Umbilical cord (tissue), 2 donors: ENCODE results near the gene TRIP6. TPM values are rescaled to one million over a fixed set of nuclear protein-coding genes. Genes with fewer than 3 reads are reported as not detected.
"Not testable (repeated sequence)": the region's sequence is repeated elsewhere in the genome, so short reads cannot be mapped to it uniquely, and the experiment has no call there.

Source experiments
- DNase-seq: peaks from one replicate; pipeline ENCODE4 v3.0.0-alpha.2; 2015; ENCODE audit warnings: low spot score
- total RNA-seq: library from RNA; depleted of rRNA; stranded (reverse); fragments of >200 nt; gene quantifications from one replicate; pipeline ENCODE4 v1.2.3, GENCODE V29; 2014; ENCODE audit warnings: low replicate concordance; ENCODE audit not compliant: insufficient read depth

Gene TRIP6
- total RNA-seq, 1 donor from 2014 or later: 45.5 TPM

- peak; percentile 97 for DNase-seq
Measured at GRCh38 chr7:100837099-100837836, 29.9 kb upstream of the TRIP6 start.

GRCh38 chr7:100839361-100839760, 27.8 kb upstream of the TRIP6 start:
- DNase-seq: no peak

- no peak for DNase-seq
Measured at GRCh38 chr7:100840470-100841100, 26.6 kb upstream of the TRIP6 start.

DNA sequence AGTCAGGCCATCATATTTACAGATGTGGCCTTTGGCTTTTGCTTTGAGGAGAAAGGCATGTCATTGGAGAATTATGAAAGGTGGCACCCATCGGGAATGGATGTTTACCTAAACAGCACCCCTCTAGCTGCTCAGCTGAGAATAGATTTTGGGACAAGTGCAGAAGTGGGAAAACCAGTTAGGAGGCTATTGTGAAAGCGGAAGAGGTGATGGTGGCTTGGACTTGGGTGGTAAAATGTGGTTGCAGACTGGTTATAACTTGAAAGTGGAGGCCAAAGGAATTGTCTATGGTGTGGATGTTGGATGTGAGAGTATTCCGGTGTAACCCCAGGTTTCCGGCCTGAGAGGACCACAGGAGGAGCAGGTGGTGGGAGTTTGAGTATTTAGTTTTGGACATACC, 19.8 kb upstream of the TRIP6 start:
- no peak for DNase-seq

DNA sequence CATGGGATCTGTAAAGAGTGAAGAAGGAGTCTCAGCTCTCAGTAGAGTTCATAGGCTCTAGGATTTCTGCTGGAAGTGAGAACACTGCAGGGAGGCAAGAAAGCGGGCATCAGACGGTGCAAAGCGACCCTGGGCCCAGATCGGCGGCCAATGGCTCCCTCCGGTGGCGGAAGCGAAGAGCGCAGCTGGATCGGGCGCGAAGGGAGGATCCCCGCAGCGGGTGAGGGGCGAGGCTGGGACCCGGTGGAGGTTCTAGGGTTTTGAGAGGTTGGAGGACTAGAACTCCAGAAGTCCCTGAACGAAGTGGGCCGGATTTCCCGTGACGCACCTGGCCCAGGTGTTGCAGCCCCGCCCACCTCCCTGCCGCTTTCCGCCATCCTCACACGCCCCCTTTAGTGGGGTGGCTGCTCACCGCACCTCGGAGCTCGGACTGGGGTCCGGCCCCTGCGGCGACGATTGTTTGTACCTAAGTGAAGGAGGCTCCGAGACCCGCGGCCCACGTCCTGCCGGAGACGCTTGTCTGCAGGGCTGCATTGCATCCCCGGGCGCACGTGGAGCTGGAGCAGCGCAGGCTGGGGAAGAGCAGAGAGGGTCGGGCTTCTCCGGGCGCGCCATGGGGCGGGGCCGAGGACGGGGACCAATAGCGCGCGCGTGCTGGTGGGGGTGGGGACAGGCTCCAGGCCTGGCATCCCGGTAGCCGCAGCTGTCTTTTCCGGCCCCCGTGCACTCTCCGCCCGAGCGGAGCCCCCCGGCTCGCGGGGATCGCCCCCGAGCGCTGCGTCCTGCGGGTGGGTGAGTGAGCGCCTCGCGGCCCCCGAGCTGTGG, 14.9 kb upstream of the TRIP6 start, which contains the start of gene SLC12A9:
Gene SLC12A9, plus strand, starts transcription at position 666 of the 825 bp plus-strand sequence. CDS start 1,485 bp downstream, outside the sequence.
- DNase-seq: peak; percentile 96

DNA sequence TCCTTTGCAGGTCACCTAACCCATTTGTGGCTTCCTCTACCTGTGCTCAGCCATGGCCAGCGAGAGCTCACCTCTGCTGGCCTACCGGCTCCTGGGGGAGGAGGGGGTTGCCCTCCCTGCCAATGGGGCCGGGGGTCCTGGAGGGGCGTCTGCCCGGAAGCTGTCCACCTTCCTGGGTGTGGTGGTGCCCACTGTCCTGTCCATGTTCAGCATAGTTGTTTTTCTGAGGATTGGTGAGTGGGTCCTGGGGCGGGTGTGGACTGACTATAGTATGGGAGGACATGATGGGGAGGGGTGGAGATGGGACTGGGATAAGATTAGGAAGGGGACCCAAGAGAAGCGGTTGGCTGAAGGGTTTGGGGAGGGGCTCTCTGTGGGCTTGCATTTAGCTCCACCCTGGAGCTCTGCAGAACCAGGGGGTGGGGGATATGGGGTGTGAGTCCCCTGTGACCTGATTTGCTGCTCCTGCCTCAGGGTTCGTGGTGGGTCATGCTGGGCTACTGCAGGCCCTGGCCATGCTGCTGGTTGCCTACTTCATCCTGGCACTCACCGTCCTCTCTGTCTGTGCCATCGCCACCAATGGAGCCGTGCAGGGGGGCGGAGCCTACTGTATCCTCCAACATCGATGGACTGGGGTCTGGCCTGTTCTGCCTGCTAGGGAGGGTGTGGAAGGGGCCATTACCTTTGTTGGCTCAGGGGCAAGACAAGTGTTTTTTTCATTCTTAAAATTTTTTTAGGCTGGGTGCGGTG, 12.9 kb upstream of the TRIP6 start:
- no peak for DNase-seq

GRCh38 chr7:100854899-100855298, 12.3 kb upstream of the TRIP6 start:
- not testable (repeated sequence) for DNase-seq

- no peak for DNase-seq
Measured at GRCh38 chr7:100855515-100855914, 11.7 kb upstream of the TRIP6 start.

GRCh38 chr7:100856871-100857282, 10.3 kb upstream of the TRIP6 start:
- no peak for DNase-seq

- DNase-seq: no peak
Measured at GRCh38 chr7:100859856-100860255, 7.3 kb upstream of the TRIP6 start.

- DNase-seq: no peak
Measured at GRCh38 chr7:100860702-100861615, 6.2 kb upstream of the TRIP6 start.

DNA sequence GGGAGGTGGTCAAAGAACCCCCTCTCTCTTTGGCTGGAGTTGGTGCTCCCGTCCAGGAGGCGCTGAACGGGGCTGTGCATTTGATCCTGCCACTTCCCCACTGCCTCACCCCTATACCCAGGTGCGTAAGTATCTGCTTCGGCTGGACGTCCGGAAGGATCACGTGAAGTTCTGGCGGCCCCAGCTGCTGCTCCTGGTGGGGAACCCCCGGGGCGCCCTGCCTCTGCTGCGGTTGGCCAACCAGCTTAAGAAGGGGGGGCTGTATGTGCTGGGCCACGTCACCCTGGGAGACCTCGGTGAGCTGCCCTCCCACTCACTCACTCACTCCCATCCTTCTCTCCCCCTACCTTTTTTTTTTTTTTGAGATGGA, 5.6 kb upstream of the TRIP6 start:
- DNase-seq: no peak

DNA sequence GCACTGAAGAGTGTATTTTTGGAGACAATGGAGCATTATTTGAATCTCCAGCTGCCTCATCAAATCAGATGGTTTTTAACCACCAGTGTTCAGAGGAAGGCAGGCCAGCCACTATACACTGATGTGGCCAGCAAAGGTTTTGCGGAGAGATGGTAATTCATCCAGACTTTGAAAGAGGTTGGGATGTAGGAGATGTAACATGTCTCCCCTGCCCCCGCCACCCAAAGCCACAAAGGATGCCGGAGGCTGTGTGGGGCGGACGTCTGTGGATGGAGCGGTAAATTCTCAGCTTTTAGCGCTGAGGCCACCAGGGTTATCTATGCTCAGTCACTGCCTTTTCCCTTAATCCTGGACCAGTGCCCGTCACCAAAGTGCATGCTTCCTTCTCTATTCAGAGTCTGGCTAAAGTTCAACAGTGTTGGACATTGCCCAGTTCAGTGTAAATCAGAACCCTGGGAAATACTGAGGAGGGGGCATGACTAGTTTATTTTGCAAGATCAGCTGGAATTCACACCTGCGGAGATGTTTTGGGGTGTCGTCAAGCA, 3.7 kb upstream of the TRIP6 start:
- no peak for DNase-seq

GRCh38 chr7:100864263-100864845, 2.8 kb upstream of the TRIP6 start:
- DNase-seq: no peak

GRCh38 chr7:100865372-100865911, 1.7 kb upstream of the TRIP6 start:
- DNase-seq: peak; percentile 35

- DNase-seq: peak; percentile 61
Measured at GRCh38 chr7:100865938-100866728, 1.1 kb upstream of the TRIP6 start.

- no peak for DNase-seq
Measured at GRCh38 chr7:100866729-100867039, 503 bp upstream of the TRIP6 start.

DNA sequence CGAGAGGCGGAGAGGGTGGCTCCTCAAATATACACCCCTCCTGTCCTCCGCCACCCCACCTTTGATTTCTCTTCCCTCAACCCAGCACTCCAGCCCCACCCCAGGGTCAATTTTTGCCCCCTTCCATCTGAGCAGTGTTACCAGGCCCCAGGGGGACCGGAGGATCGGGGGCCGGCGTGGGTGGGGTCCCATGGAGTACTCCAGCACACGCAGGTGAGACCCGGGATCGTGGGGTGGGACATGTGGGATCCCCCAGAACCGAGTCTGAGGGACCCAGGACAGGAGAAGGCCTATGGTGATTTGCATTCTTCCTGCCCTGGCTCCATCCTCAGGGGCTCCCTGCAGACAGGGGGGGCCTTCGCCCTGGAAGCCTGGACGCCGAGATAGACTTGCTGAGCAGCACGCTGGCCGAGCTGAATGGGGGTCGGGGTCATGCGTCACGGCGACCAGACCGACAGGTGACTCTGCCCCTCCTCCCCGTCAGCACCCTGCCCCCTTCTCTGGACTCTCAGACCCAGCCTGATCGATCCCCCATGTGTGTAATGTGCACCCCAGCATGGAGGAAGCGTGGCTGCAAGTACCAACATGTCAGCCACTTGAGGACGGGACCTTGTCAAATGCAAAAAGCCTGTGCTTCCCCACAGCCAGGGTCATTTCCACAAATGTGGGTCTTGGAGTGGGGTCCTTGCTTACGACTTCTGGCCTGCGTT, 744 bp downstream of the TRIP6 start:
- peak; percentile 35 for DNase-seq
